ENCODE measurements around the gene CLCN7. TPM values are rescaled to one million over a fixed set of nuclear protein-coding genes. Genes with fewer than 3 reads are reported as not detected.
A peak's percentile ranks its signal among the peaks of the same experiment; 100 is the strongest.

Gene CLCN7
- total and polyA plus RNA-seq, 2 of the 4 experiments (the other 2 are of a cell fraction): 10.8 to 45.2 TPM

DNA sequence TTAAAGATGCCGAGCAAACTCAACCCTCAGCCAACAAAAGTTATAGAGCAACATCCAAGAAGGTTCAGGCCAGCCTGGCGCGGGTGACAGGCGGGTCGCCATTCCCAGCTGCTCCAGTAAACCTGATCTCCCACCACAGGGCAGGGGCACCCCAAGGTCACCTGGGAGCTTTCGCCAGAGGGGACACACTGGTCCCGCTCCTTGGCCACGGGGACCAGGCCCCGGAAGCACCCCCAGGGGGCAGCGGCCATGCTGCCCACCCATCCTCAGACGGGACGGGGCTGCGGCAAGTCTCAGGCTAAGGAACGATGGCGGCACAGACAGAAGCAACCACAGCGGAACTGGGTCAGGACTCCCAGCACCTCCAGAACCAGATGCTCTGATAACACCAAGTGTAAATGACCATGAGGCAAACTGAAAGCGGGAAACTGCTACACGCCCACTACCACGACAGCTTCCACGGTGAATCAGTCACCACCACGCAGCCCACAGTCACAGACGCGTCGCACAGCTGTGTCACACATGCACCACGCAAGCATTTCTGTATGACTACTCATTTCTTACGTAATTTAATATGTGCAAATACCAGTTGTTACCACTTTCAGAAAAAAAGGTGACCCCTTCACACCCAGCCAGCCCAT lies 16.4 kb downstream of the CLCN7 start:
- Histone ChIP-seq H3K56ac (ENCODE audit: extremely low read depth, insufficient read depth, low read length) (no peak overlapping the region), H3K4me1 (ENCODE audit: control insufficient read depth, insufficient read depth, low read length) (no peaks in the 10 kb centered on the region), H3K9me3 (ENCODE audit: control insufficient read depth, insufficient read depth, low read length) (no peaks in the 10 kb centered on the region), H3K4ac (ENCODE audit: low read depth, low read length) (no peak overlapping the region), H3K9ac (ENCODE audit: low read depth, low read length) (no peak overlapping the region), H3K4me2 (ENCODE audit: low read depth, low read length) (no peak overlapping the region), H4K20me1 (ENCODE audit: insufficient read depth, low read length) (no peaks in the 10 kb centered on the region), H3K27me3 (ENCODE audit: control insufficient read depth, insufficient read depth, low read length) (no peaks in the 10 kb centered on the region), H3K9me1 (ENCODE audit: insufficient read depth, low read length) (no peaks in the 10 kb centered on the region), H2BK20ac (ENCODE audit: low read depth, low read length) (no peak overlapping the region), H3K27ac (ENCODE audit: insufficient read depth, low read length) (no peak overlapping the region), H3K18ac (ENCODE audit: low read depth, low read length) (no peak overlapping the region), H3K14ac (replicated peaks; ENCODE audit: low read depth, low read length) (no peak overlapping the region), H2BK120ac (ENCODE audit: low read depth, low read length) (no peak overlapping the region), H4K91ac (ENCODE audit: insufficient read depth, low read depth, low read length) (no peak overlapping the region), H3K4me3 (ENCODE audit: insufficient read depth, low read depth, low read length) (no peak overlapping the region), H3K23ac (ENCODE audit: low read depth, low read length) (no peak overlapping the region), H2BK5ac (ENCODE audit: low read depth, low read length, poor library complexity, severe bottlenecking) (no peak overlapping the region), H2BK15ac (ENCODE audit: low read depth, low read length) (no peak overlapping the region), H3K36me3 (ENCODE audit: control insufficient read depth, insufficient read depth, low read length) (peaks cover 50% of the 10 kb centered on the region), H2AK5ac (ENCODE audit: low read depth, low read length) (no peak overlapping the region), H2AFZ (replicated peaks; ENCODE audit: low read length, poor library complexity) (no peak overlapping the region), H2AK9ac (replicated peaks; ENCODE audit: low read depth, low read length, poor library complexity) (no peak overlapping the region), H4K5ac (ENCODE audit: low read depth, low read length) (no peak overlapping the region), H3K79me1 (ENCODE audit: low read depth in 1 of 2, low read length in 2 of 2) (peaks cover 0 to 7% of the 10 kb centered on the region in 2 experiments; a peak in 1 of 4 replicates), H4K8ac (ENCODE audit: low read depth in 2 of 2, low read length in 2 of 2) (no peak overlapping the region)
- BruUV-seq (replicated peaks): no TSS peak
- CTCF ChIA-PET: no interaction called here
- POLR2A ChIA-PET (ENCODE audit: unreplicated experiment): no interaction called here
- in situ Hi-C loops (cut with MboI; ENCODE audit: low sequenced_read_pairs): no loop called here
- ATAC-seq (ENCODE audit: low read depth) (no peak), DNase-seq (peak; percentile 41)
- dilution Hi-C loops (cut with HindIII; ENCODE audit: low sequenced_read_pairs, unreplicated experiment): no loop called here
- WGBS, 2 experiments (ENCODE audit: extremely low coverage in 2 of 2, insufficient read length in 1 of 2): 94% methylated on average over 11 of the region's 26 CpGs; no CpG with 5 or more reads in 1 of the 2 experiments
- intact Hi-C loops (cut with micrococcal nuclease): no loop called here
- TF ChIP-seq RFX5 (IDR thresholded peaks at IDR 0.05; ENCODE audit: low read depth, low read length): no peak
- TF ChIP-seq CEBPB (IDR thresholded peaks at IDR 0.05; ENCODE audit: low read depth, low read length): peak; percentile 42; the same call in 1 of the 2 replicates

All from IMR-90 (cell line).